DND-41 (cell line): ENCODE data around the gene LSP1.

Source experiments
- CTCF ChIP-seq: IDR thresholded peaks from 2 replicates; pipeline ENCODE4 v1.5.1; 2012; ENCODE audit warnings: borderline replicate concordance, low read length, moderate library complexity, mild to moderate bottlenecking; ENCODE audit not compliant: poor library complexity, severe bottlenecking; ENCODE audit errors: extremely low read depth
- EZH2 ChIP-seq: IDR thresholded peaks from 3 replicates; pipeline ENCODE4 v1.6.1; 2012; ENCODE audit warnings: borderline replicate concordance, low read depth, mild to moderate bottlenecking, moderate library complexity, low read length, inconsistent platforms; ENCODE audit not compliant: severe bottlenecking

- TF ChIP-seq EZH2 (no peak), CTCF (peak; percentile 95)
Measured at GRCh38 chr11:1882265-1883238, 29.7 kb downstream of the LSP1 start.
